GM12891 (cell line): ENCODE results near the gene FUT9.

Source experiments
- PAX5 ChIP-seq: IDR thresholded peaks from 2 replicates; pipeline ENCODE4 v1.6.1; 2011; ENCODE audit warnings: low read length, moderate library complexity, mild to moderate bottlenecking; ENCODE audit not compliant: insufficient read depth, severe bottlenecking
- POLR2A ChIP-seq: IDR thresholded peaks from 2 replicates; pipeline ENCODE4 v1.6.1; 2011; ENCODE audit warnings: low read depth, low read length, control low read depth
- POLR2AphosphoS5 ChIP-seq: IDR thresholded peaks from 2 replicates; pipeline ENCODE4 v1.6.1; 2011; ENCODE audit warnings: low read depth, low read length, control low read depth
- SPI1 ChIP-seq: IDR thresholded peaks from 2 replicates; pipeline ENCODE4 v1.6.1; 2011; ENCODE audit warnings: low read depth, low read length, control low read depth
- TAF1 ChIP-seq: IDR thresholded peaks from 2 replicates; pipeline ENCODE4 v1.6.1; 2011; ENCODE audit warnings: low read depth, low read length, control low read depth

GRCh38 chr6:96257751-96258150 is 242.0 kb downstream of the FUT9 start:
- TF ChIP-seq POLR2AphosphoS5 (no peak), POLR2A (no peak), SPI1 (no peak), TAF1 (no peak), PAX5 (no peak)
